ENCODE measurements around the gene ERP27.

Gene ERP27

DNA sequence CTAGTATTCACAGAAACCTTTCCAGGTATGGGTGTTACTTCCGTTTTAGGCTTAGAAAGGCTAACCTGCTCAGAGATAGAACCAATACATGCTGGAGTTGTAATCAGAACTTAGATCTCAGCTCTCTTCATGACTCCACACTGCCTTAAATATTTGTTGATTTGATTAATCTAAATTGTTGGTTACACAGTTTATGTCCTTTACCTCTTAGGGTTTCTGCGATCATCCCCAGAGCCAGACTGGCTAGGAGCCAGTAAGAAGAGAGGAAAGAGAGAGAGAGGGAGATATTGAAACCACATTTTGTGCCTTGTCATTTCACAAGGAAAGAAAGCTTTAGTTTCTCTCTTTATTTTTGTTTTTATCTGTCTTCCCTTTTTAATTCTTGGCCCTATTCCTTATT, 35.9 kb downstream of the ERP27 start:
- DNase-seq (no peak), ATAC-seq (replicated peaks) (no peak)
- Mint-ChIP-seq H3K4me1 (ENCODE audit: low read depth in 2 of 2) (peaks cover 1 to 3% of the 10 kb centered on the region in 2 donors), H3K36me3 (ENCODE audit: insufficient read depth) (no peaks in the 10 kb centered on the region), H3K27me3 (no peaks in the 10 kb centered on the region), H3K9me3 (no peaks in the 10 kb centered on the region), H3K27ac (no peak overlapping the region), H3K4me3 (no peak overlapping the region)

GRCh38 chr12:14901228-14901562, 37.1 kb downstream of the ERP27 start:
- Mint-ChIP-seq H3K36me3 (ENCODE audit: insufficient read depth) (no peaks in the 10 kb centered on the region), H3K9me3 (no peaks in the 10 kb centered on the region), H3K4me1 (ENCODE audit: low read depth in 2 of 2) (peaks cover 1 to 3% of the 10 kb centered on the region in 2 donors), H3K27ac (no peak overlapping the region), H3K4me3 (no peak overlapping the region), H3K27me3 (no peaks in the 10 kb centered on the region)
- DNase-seq (no peak), ATAC-seq (replicated peaks) (no peak)

- Mint-ChIP-seq H3K9me3 (no peaks in the 10 kb centered on the region), H3K27ac (no peak overlapping the region), H3K27me3 (no peaks in the 10 kb centered on the region), H3K36me3 (ENCODE audit: insufficient read depth) (no peaks in the 10 kb centered on the region), H3K4me1 (ENCODE audit: low read depth in 2 of 2) (peaks cover 1 to 3% of the 10 kb centered on the region in 2 donors), H3K4me3 (no peak overlapping the region)
- DNase-seq (no peak), ATAC-seq (replicated peaks) (no peak)
These were observed 37.7 kb downstream of the ERP27 start for GRCh38 chr12:14900521-14901227.

DNA sequence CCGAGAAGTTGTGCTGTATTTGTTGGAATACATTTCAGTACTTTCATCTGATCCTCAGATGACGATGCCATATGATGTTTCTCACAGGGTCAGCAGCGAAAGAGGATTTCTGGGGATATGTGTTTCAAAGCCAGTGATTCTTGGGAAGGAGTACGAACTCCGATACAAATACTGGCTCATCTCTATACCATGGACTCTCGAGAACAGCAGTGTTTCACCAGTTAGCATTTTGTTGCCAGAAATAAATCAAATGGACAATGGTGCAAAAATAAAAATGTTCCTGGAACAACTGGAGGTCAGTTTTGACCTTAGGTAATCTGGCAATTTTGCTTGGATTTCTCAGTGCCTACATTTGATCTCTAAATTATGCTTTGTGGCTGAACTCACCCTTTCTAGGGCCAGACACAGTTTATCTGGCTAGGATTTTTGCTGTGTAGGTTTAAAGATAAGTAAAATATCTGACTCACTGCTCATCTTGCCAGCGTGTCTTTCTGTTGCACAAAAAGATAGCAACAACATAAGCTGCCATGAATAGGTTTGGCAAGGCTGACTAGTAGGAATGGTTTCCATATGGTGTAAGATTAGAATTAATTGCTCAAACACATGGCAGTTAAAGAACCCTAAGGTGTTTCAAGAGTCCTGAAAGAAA, 41.7 kb downstream of the ERP27 start:
- Mint-ChIP-seq H3K4me1 (ENCODE audit: low read depth in 2 of 2) (no peaks in the 10 kb centered on the region), H3K27ac (no peak overlapping the region), H3K9me3 (no peaks in the 10 kb centered on the region), H3K4me3 (no peak overlapping the region), H3K27me3 (peaks cover 6 to 9% of the 10 kb centered on the region in 2 donors), H3K36me3 (ENCODE audit: insufficient read depth) (no peaks in the 10 kb centered on the region)
- ATAC-seq (replicated peaks): no peak
- no peak for DNase-seq

GRCh38 chr12:14893506-14894250, 44.7 kb downstream of the ERP27 start:
- Mint-ChIP-seq H3K9me3 (no peaks in the 10 kb centered on the region), H3K4me1 (ENCODE audit: low read depth in 2 of 2) (no peaks in the 10 kb centered on the region), H3K36me3 (ENCODE audit: insufficient read depth) (no peaks in the 10 kb centered on the region), H3K4me3 (no peak overlapping the region), H3K27me3 (peaks cover 9 to 12% of the 10 kb centered on the region in 2 donors), H3K27ac (no peak overlapping the region)
- DNase-seq (no peak), ATAC-seq (replicated peaks) (no peak)

DNA sequence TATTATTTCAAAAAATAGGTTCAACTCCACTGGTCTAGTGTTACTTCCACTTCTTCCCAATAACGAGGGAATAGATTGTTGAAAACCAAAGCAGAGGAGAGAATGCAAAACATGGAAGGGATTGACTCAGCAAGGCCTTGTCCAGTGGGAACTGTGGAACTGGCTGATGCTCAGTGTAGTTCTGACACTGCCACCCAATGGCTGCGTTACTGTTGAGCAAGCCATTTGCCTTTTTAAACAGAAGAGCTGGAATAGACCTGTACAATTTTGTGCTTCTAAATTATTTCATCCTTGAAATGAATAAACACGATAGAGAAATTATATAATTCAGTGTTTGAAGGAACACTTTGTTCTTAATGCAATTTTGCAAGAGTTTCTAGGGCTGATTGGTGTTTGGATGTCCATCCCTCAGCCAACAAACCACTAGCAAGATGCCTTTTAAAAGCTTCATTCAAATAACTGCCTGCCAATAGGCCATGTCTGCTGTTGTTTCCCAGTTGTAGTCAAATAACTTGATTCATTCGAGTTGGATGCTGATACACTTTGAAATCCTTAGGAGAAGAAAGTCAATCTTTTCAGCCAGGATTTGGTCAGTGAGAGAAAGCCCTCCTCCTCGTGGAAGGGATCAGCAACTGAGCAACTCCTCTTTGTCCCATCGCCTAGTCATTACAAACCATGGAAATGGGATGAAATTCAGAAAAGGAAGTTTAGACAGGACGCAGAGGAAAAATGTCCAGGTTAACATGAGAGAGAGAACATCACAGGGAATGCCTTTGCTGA, 45.4 kb downstream of the ERP27 start:
- Mint-ChIP-seq H3K36me3 (ENCODE audit: insufficient read depth) (no peaks in the 10 kb centered on the region), H3K27me3 (peaks cover 16% of the 10 kb centered on the region in 2 donors), H3K4me3 (no peak overlapping the region), H3K27ac (no peak overlapping the region), H3K4me1 (ENCODE audit: low read depth in 2 of 2) (no peaks in the 10 kb centered on the region), H3K9me3 (no peaks in the 10 kb centered on the region)
- ATAC-seq (replicated peaks) (no peak), DNase-seq (no peak)

DNA sequence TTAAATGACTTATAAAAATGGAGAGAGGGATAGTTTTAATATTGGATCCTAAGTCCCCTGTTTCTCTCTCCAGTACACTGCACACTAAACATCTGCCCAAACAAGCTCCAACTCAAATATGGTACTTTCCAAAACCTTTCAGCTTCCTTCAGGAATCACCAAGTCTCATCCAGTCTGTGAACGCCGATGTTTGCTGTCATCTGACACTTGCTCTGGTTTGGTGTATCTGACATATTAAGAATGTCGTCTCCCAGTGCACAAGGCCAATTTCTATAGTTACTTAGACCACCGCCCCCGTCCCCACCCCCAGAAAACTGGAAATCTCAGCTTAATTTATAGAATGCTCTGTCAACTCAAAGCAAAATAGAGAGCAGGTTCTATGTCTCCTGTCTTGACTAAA, 47.6 kb downstream of the ERP27 start:
- H3K27me3 Mint-ChIP-seq: peaks cover 33 to 38% of the 10 kb centered on the region in 2 donors
- no peaks in the 10 kb centered on the region for H3K36me3 Mint-ChIP-seq (ENCODE audit: insufficient read depth)
- no peak overlapping the region for H3K27ac Mint-ChIP-seq
- H3K9me3 Mint-ChIP-seq: no peaks in the 10 kb centered on the region
- ATAC-seq (replicated peaks) (no peak), DNase-seq (no peak)
- no peak overlapping the region for H3K4me3 Mint-ChIP-seq
- H3K4me1 Mint-ChIP-seq (ENCODE audit: low read depth in 2 of 2): peaks cover 3 to 9% of the 10 kb centered on the region in 2 donors

- Mint-ChIP-seq H3K27ac (no peak overlapping the region), H3K4me3 (no peak overlapping the region), H3K9me3 (no peaks in the 10 kb centered on the region), H3K27me3 (peaks cover 33 to 35% of the 10 kb centered on the region in 2 donors), H3K36me3 (ENCODE audit: insufficient read depth) (peaks cover 6% of the 10 kb centered on the region), H3K4me1 (ENCODE audit: low read depth in 2 of 2) (peaks cover 13 to 22% of the 10 kb centered on the region in 2 donors)
- ATAC-seq (replicated peaks): no peak
- DNase-seq: no peak
These were observed 52.1 kb downstream of the ERP27 start for GRCh38 chr12:14886271-14886670.

DNA sequence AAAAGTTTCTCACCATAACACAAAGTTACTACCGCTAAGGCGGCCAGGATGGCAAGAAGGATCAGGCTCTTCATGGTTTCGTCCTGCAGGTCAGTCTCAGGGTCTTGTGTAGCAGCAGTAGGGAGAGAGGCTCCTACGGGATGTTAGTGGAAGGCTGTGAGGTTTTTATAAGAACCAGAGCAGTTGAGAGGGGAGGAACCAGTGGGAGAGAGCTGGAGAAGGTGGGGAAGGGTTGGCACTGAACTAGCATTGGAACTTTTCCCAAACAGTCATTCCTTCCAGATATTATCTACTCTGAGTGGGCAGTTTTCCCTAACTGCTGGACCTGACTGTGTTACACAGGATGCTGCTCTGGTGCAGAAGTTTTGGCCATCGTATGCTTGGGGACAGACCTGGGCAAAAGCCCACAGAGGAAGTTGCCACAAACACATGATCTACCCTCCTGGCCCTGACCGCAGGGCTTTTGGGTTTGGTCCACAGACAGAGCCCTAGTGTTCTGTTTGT, 52.6 kb downstream of the ERP27 start, which contains the start of gene MGP:
TSS of gene MGP (minus strand) at position 137 of the 504 bp plus-strand sequence. CDS start at position 74, 63 bp downstream.
- Mint-ChIP-seq H3K27me3 (peaks cover 33 to 35% of the 10 kb centered on the region in 2 donors), H3K4me1 (ENCODE audit: low read depth in 2 of 2) (peaks cover 13 to 24% of the 10 kb centered on the region in 2 donors), H3K36me3 (ENCODE audit: insufficient read depth) (peaks cover 6% of the 10 kb centered on the region), H3K9me3 (no peaks in the 10 kb centered on the region), H3K4me3 (peak within 1 kb of the TSS; percentile 28 to 54), H3K27ac (peak within 1 kb of the TSS in 1 of 2 donors; percentile 56)
- ATAC-seq (replicated peaks) (no peak), DNase-seq (no peak)

GRCh38 chr12:14884458-14884878, 53.9 kb downstream of the ERP27 start:
- Mint-ChIP-seq H3K27ac (peak overlapping the region in 1 of 2 donors; percentile 56), H3K27me3 (peaks cover 33 to 35% of the 10 kb centered on the region in 2 donors), H3K9me3 (no peaks in the 10 kb centered on the region), H3K4me3 (peak overlapping the region; percentile 28 to 54), H3K4me1 (ENCODE audit: low read depth in 2 of 2) (peaks cover 16 to 30% of the 10 kb centered on the region in 2 donors), H3K36me3 (ENCODE audit: insufficient read depth) (peaks cover 6% of the 10 kb centered on the region)
- DNase-seq: peak; percentile 82 to 86 (median 84)
- peak; percentile 99 for ATAC-seq (replicated peaks)

DNA sequence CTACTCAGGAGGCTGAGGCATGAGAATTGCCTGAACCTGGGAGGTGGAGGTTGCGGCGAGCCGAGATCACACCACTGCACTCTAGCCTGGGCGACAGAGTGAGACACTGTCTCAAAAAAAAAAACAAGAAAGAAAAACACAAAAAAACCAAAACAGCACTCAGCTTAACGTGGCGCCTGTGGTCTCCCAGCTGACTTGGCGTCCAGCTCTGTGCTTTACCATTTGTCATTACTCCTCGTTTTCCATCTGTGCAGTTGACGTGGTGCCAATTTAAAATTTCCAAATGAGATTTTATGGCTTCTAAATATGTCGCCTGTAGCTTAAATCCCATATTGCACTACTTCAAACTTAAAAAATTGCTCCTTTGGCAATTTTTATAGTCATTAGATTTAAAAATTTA, 54.7 kb downstream of the ERP27 start:
- no peak for ATAC-seq (replicated peaks)
- no peak overlapping the region for H3K27ac Mint-ChIP-seq
- no peak for DNase-seq
- H3K4me3 Mint-ChIP-seq: no peak overlapping the region
- peaks cover 6% of the 10 kb centered on the region for H3K36me3 Mint-ChIP-seq (ENCODE audit: insufficient read depth)
- H3K9me3 Mint-ChIP-seq: no peaks in the 10 kb centered on the region
- H3K4me1 Mint-ChIP-seq (ENCODE audit: low read depth in 2 of 2): peaks cover 16 to 30% of the 10 kb centered on the region in 2 donors
- H3K27me3 Mint-ChIP-seq: peaks cover 27 to 35% of the 10 kb centered on the region in 2 donors

DNA sequence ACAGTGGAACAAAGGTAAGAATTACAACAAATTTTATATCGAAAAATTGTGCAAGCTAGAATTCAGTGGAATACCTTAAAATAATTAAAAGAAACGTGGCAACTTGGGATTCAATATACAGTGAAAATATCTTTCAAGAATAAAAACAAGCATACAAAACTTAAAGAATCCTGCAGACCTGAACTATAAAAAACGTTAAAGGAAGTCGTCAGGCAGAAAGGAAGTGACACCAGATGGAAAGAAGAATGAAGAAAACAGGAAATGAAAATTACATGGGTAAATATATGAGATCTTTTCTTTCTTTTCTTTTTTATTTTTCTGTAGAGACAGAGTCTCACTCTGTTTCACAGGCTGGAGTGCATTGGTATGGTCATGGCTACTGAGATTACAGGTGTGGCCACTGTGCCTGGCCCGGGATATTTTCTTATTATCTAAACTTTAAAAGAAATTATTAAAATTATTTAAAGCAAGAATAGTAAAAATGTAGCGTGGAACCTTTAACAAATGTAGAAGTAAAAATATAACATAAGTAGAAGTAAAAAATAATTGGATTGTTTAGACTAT, 57.4 kb downstream of the ERP27 start:
- H3K4me1 Mint-ChIP-seq (ENCODE audit: low read depth in 2 of 2): peaks cover 14 to 24% of the 10 kb centered on the region in 2 donors
- DNase-seq (no peak), ATAC-seq (replicated peaks) (no peak)
- peak overlapping the region in 1 of 2 donors; percentile 54 for H3K27ac Mint-ChIP-seq
- H3K36me3 Mint-ChIP-seq (ENCODE audit: insufficient read depth): peaks cover 6% of the 10 kb centered on the region
- H3K27me3 Mint-ChIP-seq: peaks cover 8 to 9% of the 10 kb centered on the region in 2 donors
- no peaks in the 10 kb centered on the region for H3K9me3 Mint-ChIP-seq
- no peak overlapping the region for H3K4me3 Mint-ChIP-seq

Data from effector memory CD8-positive, alpha-beta T cell (primary cell).